ENCODE results near the gene ADGRB3.

The ADGRB3 gene

GRCh38 chr6:69314001-69314400 lies 678.9 kb downstream of the ADGRB3 start:
- Histone ChIP-seq H3K4me3 (ENCODE audit: low read depth, low read length) (no peak overlapping the region), H3K27ac (ENCODE audit: low read depth, low read length) (no peak overlapping the region), H3K4me1 (ENCODE audit: control insufficient read depth, insufficient read depth, low read length) (no peaks in the 10 kb centered on the region), H3K9ac (ENCODE audit: low read length) (no peak overlapping the region), H3K36me3 (ENCODE audit: control insufficient read depth, insufficient read depth, low read length) (no peaks in the 10 kb centered on the region), H3K27me3 (ENCODE audit: control insufficient read depth, insufficient read depth, low read length) (no peaks in the 10 kb centered on the region), H3K9me3 (ENCODE audit: control insufficient read depth, insufficient read depth, low read depth, low read length) (no peaks in the 10 kb centered on the region)

DNA sequence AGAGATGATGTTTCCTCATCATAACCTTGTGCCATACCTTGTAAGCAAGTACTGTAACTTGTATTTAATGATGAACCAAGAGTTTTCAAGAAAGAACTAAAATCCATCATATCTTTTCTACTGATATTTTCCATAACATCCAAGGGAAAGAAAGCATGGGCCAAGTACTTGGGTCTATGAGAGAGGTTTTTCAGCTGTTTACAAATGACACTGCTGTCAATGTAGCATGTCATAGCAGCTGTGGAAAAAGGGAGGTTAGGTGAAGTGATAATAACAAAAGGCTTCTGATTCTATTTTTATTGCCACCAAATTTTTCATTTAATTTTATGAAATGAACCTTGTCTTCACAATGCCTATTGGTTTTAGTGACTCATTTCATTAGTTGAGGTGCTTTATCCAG lies 679.4 kb downstream of the ADGRB3 start:
- no peaks in the 10 kb centered on the region for H3K27me3 ChIP-seq (ENCODE audit: control insufficient read depth, insufficient read depth, low read length)
- H3K9ac ChIP-seq (ENCODE audit: low read length), result no peak overlapping the region

GRCh38 chr6:69331886-69332285 lies 696.8 kb downstream of the ADGRB3 start:
- Histone ChIP-seq H3K27ac (ENCODE audit: low read depth, low read length) (no peak overlapping the region), H3K9ac (ENCODE audit: low read length) (no peak overlapping the region), H3K9me3 (ENCODE audit: control insufficient read depth, insufficient read depth, low read depth, low read length) (no peaks in the 10 kb centered on the region), H3K36me3 (ENCODE audit: control insufficient read depth, insufficient read depth, low read length) (no peaks in the 10 kb centered on the region), H3K27me3 (ENCODE audit: control insufficient read depth, insufficient read depth, low read length) (no peaks in the 10 kb centered on the region), H3K4me1 (ENCODE audit: control insufficient read depth, insufficient read depth, low read length) (no peaks in the 10 kb centered on the region), H3K4me3 (ENCODE audit: low read depth, low read length) (no peak overlapping the region)

More for the DNA sequence above, 679.4 kb downstream of the ADGRB3 start:
- no peak overlapping the region for H3K27ac ChIP-seq (ENCODE audit: low read depth, low read length)
- no peaks in the 10 kb centered on the region for H3K9me3 ChIP-seq (ENCODE audit: control insufficient read depth, insufficient read depth, low read depth, low read length)
- H3K36me3 ChIP-seq (ENCODE audit: control insufficient read depth, insufficient read depth, low read length), result no peaks in the 10 kb centered on the region
- H3K4me3 ChIP-seq (ENCODE audit: low read depth, low read length), result no peak overlapping the region
- no peaks in the 10 kb centered on the region for H3K4me1 ChIP-seq (ENCODE audit: control insufficient read depth, insufficient read depth, low read length)

DNA sequence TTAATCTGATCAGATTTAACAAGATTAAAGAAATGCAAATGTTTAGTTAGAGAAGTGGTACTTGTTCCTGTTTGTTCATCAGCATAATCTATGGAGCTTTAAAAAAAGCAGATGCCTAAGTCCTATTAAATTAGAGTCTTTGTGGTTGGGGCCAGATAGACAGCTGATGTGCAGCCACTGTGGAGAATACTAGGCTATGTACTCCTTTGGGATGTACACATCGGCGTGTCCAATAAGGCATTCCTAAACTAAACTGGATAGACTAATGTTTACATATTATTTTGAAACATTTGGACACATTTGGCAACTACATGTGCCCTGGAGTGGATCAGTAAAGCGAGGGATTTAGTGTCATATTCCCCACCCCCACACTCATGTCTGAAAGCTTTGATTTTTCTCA lies 702.2 kb downstream of the ADGRB3 start:
- H3K9me3 ChIP-seq (ENCODE audit: control insufficient read depth, insufficient read depth, low read depth, low read length), result no peaks in the 10 kb centered on the region
- no peaks in the 10 kb centered on the region for H3K4me1 ChIP-seq (ENCODE audit: control insufficient read depth, insufficient read depth, low read length)
- H3K4me3 ChIP-seq (ENCODE audit: low read depth, low read length), result no peak overlapping the region
- H3K36me3 ChIP-seq (ENCODE audit: control insufficient read depth, insufficient read depth, low read length), result no peaks in the 10 kb centered on the region
- no peak overlapping the region for H3K27ac ChIP-seq (ENCODE audit: low read depth, low read length)
- H3K27me3 ChIP-seq (ENCODE audit: control insufficient read depth, insufficient read depth, low read length), result no peaks in the 10 kb centered on the region
- H3K9ac ChIP-seq (ENCODE audit: low read length), result no peak overlapping the region

- Histone ChIP-seq H3K4me3 (ENCODE audit: low read depth, low read length) (no peak overlapping the region), H3K36me3 (ENCODE audit: control insufficient read depth, insufficient read depth, low read length) (no peaks in the 10 kb centered on the region), H3K27me3 (ENCODE audit: control insufficient read depth, insufficient read depth, low read length) (no peaks in the 10 kb centered on the region), H3K9ac (ENCODE audit: low read length) (no peak overlapping the region), H3K4me1 (ENCODE audit: control insufficient read depth, insufficient read depth, low read length) (no peaks in the 10 kb centered on the region), H3K27ac (ENCODE audit: low read depth, low read length) (no peak overlapping the region), H3K9me3 (ENCODE audit: control insufficient read depth, insufficient read depth, low read depth, low read length) (no peaks in the 10 kb centered on the region)
Measured at GRCh38 chr6:69338431-69339162, 703.5 kb downstream of the ADGRB3 start.

- no peaks in the 10 kb centered on the region for H3K36me3 ChIP-seq (ENCODE audit: control insufficient read depth, insufficient read depth, low read length)
- H3K9ac ChIP-seq (ENCODE audit: low read length), result no peak overlapping the region
- no peaks in the 10 kb centered on the region for H3K9me3 ChIP-seq (ENCODE audit: control insufficient read depth, insufficient read depth, low read depth, low read length)
- H3K4me1 ChIP-seq (ENCODE audit: control insufficient read depth, insufficient read depth, low read length), result no peaks in the 10 kb centered on the region
- no peak overlapping the region for H3K27ac ChIP-seq (ENCODE audit: low read depth, low read length)
- no peaks in the 10 kb centered on the region for H3K27me3 ChIP-seq (ENCODE audit: control insufficient read depth, insufficient read depth, low read length)
- H3K4me3 ChIP-seq (ENCODE audit: low read depth, low read length), result no peak overlapping the region
Measured at GRCh38 chr6:69339163-69339550, 704.1 kb downstream of the ADGRB3 start.

DNA sequence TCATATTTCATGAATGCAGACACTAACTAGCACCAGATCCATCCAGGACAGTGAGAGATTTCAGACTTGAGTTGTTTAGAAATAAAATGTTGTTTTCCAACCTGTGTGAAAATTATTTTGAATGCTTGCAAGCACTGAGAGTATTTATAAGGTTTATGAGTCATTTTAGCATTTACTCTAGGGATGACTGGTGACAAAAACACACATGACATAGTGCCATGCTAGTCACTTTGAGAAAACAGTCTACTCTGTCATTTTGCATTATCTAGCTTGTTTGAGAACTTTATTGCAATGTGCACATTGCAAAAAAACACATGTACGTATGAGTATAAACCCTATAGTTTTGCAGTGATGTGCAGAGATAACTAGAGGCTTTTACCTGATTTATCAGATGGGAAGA lies 705.1 kb downstream of the ADGRB3 start:
- Histone ChIP-seq H3K27me3 (ENCODE audit: control insufficient read depth, insufficient read depth, low read length) (no peaks in the 10 kb centered on the region), H3K27ac (ENCODE audit: low read depth, low read length) (no peak overlapping the region), H3K36me3 (ENCODE audit: control insufficient read depth, insufficient read depth, low read length) (no peaks in the 10 kb centered on the region), H3K9ac (ENCODE audit: low read length) (no peak overlapping the region), H3K4me3 (ENCODE audit: low read depth, low read length) (no peak overlapping the region), H3K4me1 (ENCODE audit: control insufficient read depth, insufficient read depth, low read length) (no peaks in the 10 kb centered on the region), H3K9me3 (ENCODE audit: control insufficient read depth, insufficient read depth, low read depth, low read length) (no peaks in the 10 kb centered on the region)

GRCh38 chr6:69343851-69344250 lies 708.8 kb downstream of the ADGRB3 start:
- no peaks in the 10 kb centered on the region for H3K36me3 ChIP-seq (ENCODE audit: control insufficient read depth, insufficient read depth, low read length)
- H3K27ac ChIP-seq (ENCODE audit: low read depth, low read length), result no peak overlapping the region
- no peak overlapping the region for H3K4me3 ChIP-seq (ENCODE audit: low read depth, low read length)
- H3K4me1 ChIP-seq (ENCODE audit: control insufficient read depth, insufficient read depth, low read length), result no peaks in the 10 kb centered on the region
- no peaks in the 10 kb centered on the region for H3K9me3 ChIP-seq (ENCODE audit: control insufficient read depth, insufficient read depth, low read depth, low read length)
- H3K27me3 ChIP-seq (ENCODE audit: control insufficient read depth, insufficient read depth, low read length), result no peaks in the 10 kb centered on the region
- no peak overlapping the region for H3K9ac ChIP-seq (ENCODE audit: low read length)

- no peaks in the 10 kb centered on the region for H3K36me3 ChIP-seq (ENCODE audit: control insufficient read depth, insufficient read depth, low read length)
- H3K27me3 ChIP-seq (ENCODE audit: control insufficient read depth, insufficient read depth, low read length), result no peaks in the 10 kb centered on the region
- H3K4me1 ChIP-seq (ENCODE audit: control insufficient read depth, insufficient read depth, low read length), result no peaks in the 10 kb centered on the region
- no peak overlapping the region for H3K4me3 ChIP-seq (ENCODE audit: low read depth, low read length)
- no peak overlapping the region for H3K9ac ChIP-seq (ENCODE audit: low read length)
- no peaks in the 10 kb centered on the region for H3K9me3 ChIP-seq (ENCODE audit: control insufficient read depth, insufficient read depth, low read depth, low read length)
- H3K27ac ChIP-seq (ENCODE audit: low read depth, low read length), result no peak overlapping the region
Measured at GRCh38 chr6:69349771-69350170, 714.7 kb downstream of the ADGRB3 start.

- Histone ChIP-seq H3K4me1 (ENCODE audit: control insufficient read depth, insufficient read depth, low read length) (no peaks in the 10 kb centered on the region), H3K36me3 (ENCODE audit: control insufficient read depth, insufficient read depth, low read length) (no peaks in the 10 kb centered on the region), H3K27me3 (ENCODE audit: control insufficient read depth, insufficient read depth, low read length) (no peaks in the 10 kb centered on the region), H3K9ac (ENCODE audit: low read length) (no peak overlapping the region), H3K4me3 (ENCODE audit: low read depth, low read length) (no peak overlapping the region), H3K9me3 (ENCODE audit: control insufficient read depth, insufficient read depth, low read depth, low read length) (no peaks in the 10 kb centered on the region), H3K27ac (ENCODE audit: low read depth, low read length) (no peak overlapping the region)
Measured at GRCh38 chr6:69362209-69362608, 727.1 kb downstream of the ADGRB3 start.

GRCh38 chr6:69366831-69367230 lies 731.7 kb downstream of the ADGRB3 start:
- Histone ChIP-seq H3K4me1 (ENCODE audit: control insufficient read depth, insufficient read depth, low read length) (no peaks in the 10 kb centered on the region), H3K27me3 (ENCODE audit: control insufficient read depth, insufficient read depth, low read length) (no peaks in the 10 kb centered on the region), H3K36me3 (ENCODE audit: control insufficient read depth, insufficient read depth, low read length) (no peaks in the 10 kb centered on the region), H3K4me3 (ENCODE audit: low read depth, low read length) (no peak overlapping the region), H3K27ac (ENCODE audit: low read depth, low read length) (no peak overlapping the region), H3K9me3 (ENCODE audit: control insufficient read depth, insufficient read depth, low read depth, low read length) (no peaks in the 10 kb centered on the region), H3K9ac (ENCODE audit: low read length) (no peak overlapping the region)

Measured in HUES6 (cell line).